Femur (tissue), 1 donor: Measurements from ENCODE around the gene DMRTA2.

Source experiments
- DNase-seq: peaks from one replicate; pipeline ENCODE4 v3.0.0-alpha.2; 2017

DMRTA2 gene

GRCh38 chr1:50373532-50373931 lies 49.7 kb downstream of the DMRTA2 start:
- no peak for DNase-seq

- no peak for DNase-seq
These were observed 51.5 kb downstream of the DMRTA2 start for GRCh38 chr1:50371749-50372148.

GRCh38 chr1:50369830-50370229 lies 53.4 kb downstream of the DMRTA2 start:
- DNase-seq, result no peak

GRCh38 chr1:50369008-50369634 lies 54.1 kb downstream of the DMRTA2 start:
- DNase-seq, result no peak

- no peak for DNase-seq
These were observed 54.9 kb downstream of the DMRTA2 start for GRCh38 chr1:50368179-50369007.
